ENCODE results near the gene HTR4.

The HTR4 gene

DNA sequence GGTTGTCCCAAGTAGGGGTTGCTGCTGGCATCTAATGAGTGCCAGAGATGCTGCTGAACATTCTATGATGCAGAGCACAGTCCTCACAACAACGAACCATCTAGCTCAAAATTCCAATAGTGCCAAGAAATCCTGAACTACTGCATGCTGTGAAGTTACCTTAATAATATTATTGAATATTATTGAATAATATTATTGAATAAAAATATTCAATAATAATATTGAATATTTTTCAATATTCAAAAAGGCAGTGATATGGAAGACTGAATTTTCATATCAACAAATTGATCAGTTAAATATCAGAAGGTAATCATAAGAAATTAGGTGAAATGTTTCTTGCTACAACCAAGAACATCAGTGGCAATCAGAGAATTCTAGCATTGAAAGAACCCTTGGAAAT lies 2.8 kb downstream of the HTR4 start:
- H3K27ac ChIP-seq = no peak overlapping the region
- no peak overlapping the region for H3K4me3 ChIP-seq (ENCODE audit: low read depth, low read length)
- no peaks in the 10 kb centered on the region for H3K79me2 ChIP-seq
- no peaks in the 10 kb centered on the region for H3K4me1 ChIP-seq
- no peak overlapping the region for H3K4me2 ChIP-seq (ENCODE audit: low read length)
- no peak overlapping the region for H2AFZ ChIP-seq
- no peak overlapping the region for H3K9ac ChIP-seq
- H3K9me3 ChIP-seq (ENCODE audit: control insufficient read depth, low read length) = no peaks in the 10 kb centered on the region
- H3K36me3 ChIP-seq (ENCODE audit: control insufficient read depth, insufficient read depth, low read length) = no peaks in the 10 kb centered on the region
- no peaks in the 10 kb centered on the region for H3K27me3 ChIP-seq (ENCODE audit: control insufficient read depth, insufficient read depth, low read length)
- TF ChIP-seq CTCF (IDR thresholded peaks at IDR 0.05) = no peak

- Histone ChIP-seq H3K9ac (no peak overlapping the region), H2AFZ (no peak overlapping the region), H3K27me3 (ENCODE audit: control insufficient read depth, insufficient read depth, low read length) (no peaks in the 10 kb centered on the region), H3K4me2 (ENCODE audit: low read length) (no peak overlapping the region), H3K4me1 (no peaks in the 10 kb centered on the region), H3K36me3 (ENCODE audit: control insufficient read depth, insufficient read depth, low read length) (no peaks in the 10 kb centered on the region), H3K4me3 (ENCODE audit: low read depth, low read length) (no peak overlapping the region), H3K9me3 (ENCODE audit: control insufficient read depth, low read length) (no peaks in the 10 kb centered on the region), H3K79me2 (no peaks in the 10 kb centered on the region), H3K27ac (no peak overlapping the region)
- no peak for TF ChIP-seq CTCF (IDR thresholded peaks at IDR 0.05)
These were observed 8.8 kb downstream of the HTR4 start for GRCh38 chr5:148645527-148645926.

DNA sequence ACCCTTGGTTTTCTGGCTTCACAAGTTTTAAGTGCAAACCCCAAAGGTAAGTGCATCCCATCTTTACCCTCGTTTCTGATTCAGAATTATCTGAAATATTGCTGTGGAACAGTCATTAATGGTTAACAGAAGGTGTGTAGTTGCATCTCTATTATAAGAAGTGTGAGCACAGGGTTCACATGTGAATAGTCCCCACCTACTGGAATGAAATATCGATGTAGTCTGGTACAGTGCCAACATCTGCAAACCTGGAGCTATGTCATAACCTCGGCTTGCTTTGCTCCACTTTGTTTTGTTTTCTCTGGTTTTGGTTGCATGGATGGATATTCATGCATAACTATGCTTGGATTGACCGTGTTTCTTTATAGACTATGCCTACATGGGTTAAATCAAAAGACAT lies 12.6 kb downstream of the HTR4 start:
- H3K4me2 ChIP-seq (ENCODE audit: low read length) = no peak overlapping the region
- no peaks in the 10 kb centered on the region for H3K79me2 ChIP-seq
- H3K9ac ChIP-seq = no peak overlapping the region
- no peak overlapping the region for H3K27ac ChIP-seq
- H3K4me1 ChIP-seq = no peaks in the 10 kb centered on the region
- H3K36me3 ChIP-seq (ENCODE audit: control insufficient read depth, insufficient read depth, low read length) = no peaks in the 10 kb centered on the region
- TF ChIP-seq CTCF (IDR thresholded peaks at IDR 0.05) = no peak
- H3K9me3 ChIP-seq (ENCODE audit: control insufficient read depth, low read length) = no peaks in the 10 kb centered on the region
- H3K4me3 ChIP-seq (ENCODE audit: low read depth, low read length) = no peak overlapping the region
- H3K27me3 ChIP-seq (ENCODE audit: control insufficient read depth, insufficient read depth, low read length) = no peaks in the 10 kb centered on the region
- no peak overlapping the region for H2AFZ ChIP-seq

DNA sequence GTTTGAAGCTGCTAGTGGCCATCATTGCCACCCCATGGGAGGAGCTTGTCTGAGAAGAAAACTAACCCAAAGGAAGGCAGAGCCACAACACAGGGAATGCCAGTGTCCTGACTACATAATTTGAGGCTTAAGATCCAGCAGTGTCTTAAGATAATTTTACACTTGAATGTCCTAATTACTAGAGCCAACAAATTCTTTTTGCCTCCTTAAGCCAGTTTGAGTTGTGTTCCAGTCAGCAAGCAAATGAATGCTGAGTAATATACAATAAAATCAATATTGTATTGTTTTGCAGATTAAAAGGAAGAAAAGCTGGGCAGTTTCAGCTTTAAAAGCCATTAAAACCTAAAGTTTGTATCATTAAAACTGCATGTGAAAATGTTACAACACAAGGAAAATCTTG lies 13.9 kb downstream of the HTR4 start:
- H2AFZ ChIP-seq = no peak overlapping the region
- no peak overlapping the region for H3K9ac ChIP-seq
- H3K27ac ChIP-seq = no peak overlapping the region
- H3K36me3 ChIP-seq (ENCODE audit: control insufficient read depth, insufficient read depth, low read length) = no peaks in the 10 kb centered on the region
- TF ChIP-seq CTCF (IDR thresholded peaks at IDR 0.05) = no peak
- no peak overlapping the region for H3K4me3 ChIP-seq (ENCODE audit: low read depth, low read length)
- H3K4me1 ChIP-seq = no peaks in the 10 kb centered on the region
- H3K4me2 ChIP-seq (ENCODE audit: low read length) = no peak overlapping the region
- no peaks in the 10 kb centered on the region for H3K9me3 ChIP-seq (ENCODE audit: control insufficient read depth, low read length)
- H3K27me3 ChIP-seq (ENCODE audit: control insufficient read depth, insufficient read depth, low read length) = no peaks in the 10 kb centered on the region
- H3K79me2 ChIP-seq = no peaks in the 10 kb centered on the region

- no peak for TF ChIP-seq CTCF (IDR thresholded peaks at IDR 0.05)
- Histone ChIP-seq H3K9me3 (ENCODE audit: control insufficient read depth, low read length) (no peaks in the 10 kb centered on the region), H3K4me3 (ENCODE audit: low read depth, low read length) (no peak overlapping the region), H3K79me2 (no peaks in the 10 kb centered on the region), H3K27me3 (ENCODE audit: control insufficient read depth, insufficient read depth, low read length) (no peaks in the 10 kb centered on the region), H2AFZ (no peak overlapping the region), H3K4me2 (ENCODE audit: low read length) (no peak overlapping the region), H3K36me3 (ENCODE audit: control insufficient read depth, insufficient read depth, low read length) (no peaks in the 10 kb centered on the region), H3K9ac (no peak overlapping the region), H3K27ac (no peak overlapping the region), H3K4me1 (no peaks in the 10 kb centered on the region)
These were observed 15.2 kb downstream of the HTR4 start for GRCh38 chr5:148639081-148639480.
